ENCODE measurements around the gene FUT3. TPM values are rescaled to one million over a fixed set of nuclear protein-coding genes. Genes with fewer than 3 reads are reported as not detected.

Gene FUT3
- total RNA-seq, 1 experiment from 2014 or later, result not detected

DNA sequence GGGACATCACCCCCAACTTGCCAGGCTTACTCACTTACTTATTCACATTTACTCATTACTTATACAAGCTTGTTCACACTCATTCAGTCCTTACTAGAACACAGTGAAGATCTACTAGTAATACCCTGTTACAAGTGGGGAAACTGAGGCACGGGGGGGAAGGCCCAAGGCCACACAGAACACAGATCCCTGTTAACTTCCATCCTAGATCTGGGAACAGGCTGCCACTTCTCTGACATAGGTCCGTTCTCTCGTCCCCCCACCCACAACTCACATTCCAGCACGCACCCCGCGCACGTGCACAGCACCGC lies 47.9 kb downstream of the FUT3 start:
- no peak for DNase-seq (ENCODE audit: low read depth)

DNA sequence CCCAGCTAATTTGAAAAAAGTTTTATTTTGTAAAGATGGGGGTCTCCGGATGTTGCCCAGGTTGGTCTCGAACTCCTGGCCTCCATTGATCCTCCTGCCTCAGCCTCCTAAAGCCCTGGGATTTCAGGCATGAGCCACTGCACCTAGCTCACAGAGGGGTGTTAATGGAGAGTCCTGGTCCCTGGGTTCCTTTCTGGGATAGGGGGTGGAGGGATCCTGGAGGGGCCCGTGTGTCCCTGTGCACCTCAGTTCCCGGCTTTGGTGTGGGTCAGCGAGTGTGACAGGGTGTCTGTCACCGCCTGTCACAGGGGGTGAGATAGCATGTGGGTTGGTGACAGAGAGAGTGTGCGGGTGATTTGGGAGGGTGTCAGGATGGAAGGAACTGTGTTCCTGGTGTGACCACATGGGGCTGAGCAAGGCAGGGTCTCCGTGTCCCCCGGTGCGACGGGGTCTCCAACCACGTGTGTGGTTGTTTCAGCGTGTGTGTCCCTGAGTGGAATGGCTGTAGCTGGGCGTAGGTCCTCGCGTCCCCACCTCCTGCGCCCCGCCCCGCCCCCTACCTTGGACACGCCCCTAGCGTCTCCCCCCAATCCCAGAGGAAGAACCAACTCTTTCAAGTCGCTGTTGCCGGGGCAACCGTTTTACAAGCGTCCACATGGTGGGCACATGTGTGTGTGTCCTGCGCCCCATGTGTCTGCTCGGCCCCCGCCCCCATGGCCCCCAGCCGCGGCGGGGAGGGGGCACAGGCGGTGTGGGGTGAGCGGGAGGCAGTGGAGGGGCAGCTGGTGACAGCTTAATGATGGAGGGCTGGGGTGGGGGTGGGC lies 49.2 kb downstream of the FUT3 start:
- DNase-seq (ENCODE audit: low read depth), result peak; percentile 50

DNA sequence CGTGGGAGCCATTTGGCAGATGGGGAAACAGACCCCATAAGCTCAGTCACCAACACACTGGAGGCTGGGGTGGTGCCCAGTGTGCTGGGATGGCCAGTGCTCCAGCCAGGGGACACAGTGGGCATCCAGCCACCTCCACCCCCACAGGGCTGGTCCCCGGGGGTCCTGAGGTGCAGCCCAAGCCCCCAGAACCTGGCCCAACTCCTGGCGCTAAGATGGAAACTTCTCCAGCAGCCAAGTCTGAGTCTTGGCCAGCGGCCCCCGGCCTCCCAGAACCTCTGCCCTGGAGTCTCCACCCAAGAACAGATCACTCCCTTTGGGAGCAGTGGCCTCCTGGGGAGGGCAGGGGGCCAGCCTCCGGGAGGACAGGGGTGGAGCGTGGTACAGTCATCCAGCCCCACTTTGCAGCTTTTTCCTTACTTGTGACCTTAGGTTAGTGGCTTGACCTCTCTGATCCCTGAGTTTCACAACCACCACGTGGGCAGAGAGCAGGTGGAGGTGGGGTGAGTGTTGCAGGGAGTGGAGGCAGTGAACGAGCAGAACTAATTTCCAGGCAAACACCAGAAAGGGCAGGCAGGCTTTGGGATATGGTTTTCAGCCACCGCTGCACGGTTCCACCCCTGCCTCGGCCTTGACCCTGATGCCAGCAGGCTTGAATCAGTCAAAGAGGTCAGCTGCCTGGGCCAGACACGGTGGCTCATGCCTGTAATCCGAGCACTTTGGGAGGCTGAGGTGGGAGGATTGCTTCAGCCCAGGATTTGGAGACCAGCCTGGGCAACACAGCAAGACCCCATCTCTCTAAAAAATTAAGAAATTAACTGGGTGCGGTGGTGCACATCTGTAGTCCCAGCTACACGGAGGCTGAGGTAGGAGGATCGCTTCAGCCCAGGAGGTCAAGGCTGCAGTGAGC lies 50.6 kb downstream of the FUT3 start:
- DNase-seq (ENCODE audit: low read depth), result no peak

DNA sequence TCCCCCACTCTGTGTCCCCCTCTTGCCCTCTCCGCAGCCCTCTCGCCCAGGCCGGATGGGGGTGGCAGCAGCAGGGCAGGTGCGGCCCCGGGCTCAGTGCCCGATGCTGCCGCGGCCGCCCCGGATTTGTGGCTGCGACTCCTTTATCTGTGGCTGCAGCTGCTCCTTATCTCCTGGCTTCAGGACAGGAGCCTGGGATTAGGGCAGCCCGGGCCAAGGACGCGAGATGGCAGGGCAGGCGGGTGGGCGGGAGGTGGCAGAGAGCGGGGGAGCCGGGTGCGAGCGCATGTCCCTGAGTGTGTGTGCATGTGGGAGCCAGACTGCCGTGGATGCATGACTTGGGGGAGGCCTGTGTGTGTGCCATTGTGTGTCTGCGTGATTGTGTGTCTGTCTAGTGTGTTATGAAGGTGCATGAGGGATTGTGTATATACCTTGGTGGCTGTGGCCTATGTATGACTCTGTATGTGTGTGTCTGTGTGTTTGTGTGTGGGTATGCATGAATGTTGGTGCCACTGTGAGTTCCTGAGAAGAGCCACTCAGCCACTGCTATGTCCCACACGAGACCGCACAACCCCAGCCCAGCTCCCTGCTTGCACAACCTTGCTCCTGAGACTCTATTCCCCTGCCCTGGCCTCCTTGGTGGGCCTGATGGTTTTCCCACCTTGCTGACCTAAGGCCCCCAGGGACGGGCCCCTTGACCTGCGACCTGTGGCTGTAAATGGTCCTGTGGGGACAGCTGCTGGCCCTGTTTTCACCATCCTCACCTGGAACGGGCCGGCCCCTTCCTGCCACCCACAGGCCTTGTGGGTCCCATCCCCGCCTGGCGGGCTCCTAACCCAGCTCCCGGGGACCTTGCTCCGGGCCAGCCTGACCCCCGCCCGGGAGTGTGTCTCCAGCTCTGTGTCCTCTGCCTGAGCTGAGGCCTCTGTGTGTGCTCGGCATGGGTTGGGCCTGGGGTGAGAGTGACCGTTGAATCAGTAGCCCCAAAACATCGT lies 51.7 kb downstream of the FUT3 start:
- DNase-seq (ENCODE audit: low read depth), result no peak

DNA sequence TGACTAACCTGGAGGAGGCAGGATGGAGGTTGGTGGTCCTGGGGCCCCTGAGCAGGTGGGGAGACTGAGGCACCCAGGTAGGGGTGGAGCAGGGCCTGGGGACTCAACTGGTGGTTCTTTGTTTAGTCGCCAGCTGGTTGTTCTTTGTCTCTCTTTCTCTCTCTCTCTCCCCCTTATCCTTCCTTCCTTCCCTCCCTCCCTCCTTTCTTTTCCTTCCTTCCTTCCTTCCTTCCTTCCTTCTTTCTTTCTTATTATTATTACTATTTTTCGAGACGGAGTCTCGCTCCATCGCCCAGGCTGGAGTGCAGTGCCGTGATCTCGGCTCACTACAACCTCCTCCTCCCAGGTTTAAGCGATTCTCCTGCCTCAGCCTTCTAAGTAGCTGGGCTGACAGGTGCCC lies 53.0 kb downstream of the FUT3 start:
- no peak for DNase-seq (ENCODE audit: low read depth)

DNA sequence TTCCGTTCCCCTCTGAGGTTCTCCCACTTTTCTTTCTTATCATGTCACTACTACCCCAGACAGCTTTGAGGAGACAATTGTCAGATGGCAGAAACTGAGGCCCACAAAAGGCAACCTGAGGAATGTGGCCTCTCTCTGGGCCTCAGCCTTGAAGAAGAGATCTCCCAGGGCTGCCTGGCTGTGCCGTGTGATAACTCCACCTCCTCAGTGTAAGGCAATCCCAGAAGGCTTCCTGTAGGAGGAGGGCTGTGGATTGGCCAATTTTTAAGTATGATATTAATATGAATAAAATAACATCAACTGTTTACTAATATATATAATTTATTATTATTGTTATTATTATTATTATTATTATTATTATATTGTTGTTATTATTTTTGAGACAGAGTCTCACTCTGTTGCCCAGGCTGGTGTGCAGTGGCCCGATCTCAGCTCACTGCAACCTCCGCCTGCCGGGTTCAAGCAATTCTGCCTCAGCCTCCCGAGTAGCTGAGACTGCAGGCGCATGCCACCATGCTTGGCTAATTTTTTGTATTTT lies 55.8 kb downstream of the FUT3 start:
- DNase-seq (ENCODE audit: low read depth), result no peak

DNA sequence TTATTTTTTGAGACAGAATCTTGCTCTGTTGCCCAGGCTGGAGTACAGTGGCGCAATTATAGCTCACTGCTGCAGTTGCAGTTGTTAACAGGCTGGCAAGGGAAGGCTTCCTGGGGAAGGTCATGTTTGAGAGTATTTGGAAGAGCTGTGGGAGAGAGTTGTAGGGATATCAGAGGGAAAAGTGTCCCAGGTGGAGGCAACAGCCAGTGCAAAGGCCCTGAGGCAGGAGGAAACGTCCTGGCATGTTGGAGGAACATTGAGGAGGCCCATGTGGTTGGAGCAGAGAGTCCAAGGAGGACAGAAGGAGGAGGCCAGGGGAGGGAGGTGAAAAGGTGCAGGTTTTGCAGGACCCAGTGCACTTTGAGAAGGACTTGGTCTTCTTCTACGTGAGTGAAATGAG lies 58.1 kb downstream of the FUT3 start:
- DNase-seq (ENCODE audit: low read depth), result no peak

Other genes with a start within 250 kb of the FUT3 start
- 29.7 and 32.4 TPM in 2 replicates for gene SAFB2, start 228.7 kb downstream of the FUT3 start, total RNA-seq (2014; rRNA removed; shearing (Covaris generic))
- gene SAFB, start 228.4 kb downstream of the FUT3 start, total RNA-seq (2014; rRNA removed; shearing (Covaris generic)), result 47.0 and 57.0 TPM in 2 replicates
- 70.3 and 76.2 TPM in 2 replicates for gene MICOS13, start 170.9 kb downstream of the FUT3 start, total RNA-seq (2014; rRNA removed; shearing (Covaris generic))
- gene HSD11B1L, start 170.4 kb downstream of the FUT3 start, total RNA-seq (2014; rRNA removed; shearing (Covaris generic)), result 2.2 and 6.3 TPM in 2 replicates
- gene RPL36, start 161.2 kb downstream of the FUT3 start, total RNA-seq (2014; rRNA removed; shearing (Covaris generic)), result 845 and 864 TPM in 2 replicates
- 65.1 and 81.0 TPM in 2 replicates for gene LONP1, start 131.3 kb downstream of the FUT3 start, total RNA-seq (2014; rRNA removed; shearing (Covaris generic))
- not detected in 2 replicates for gene CATSPERD, start 130.8 kb downstream of the FUT3 start, total RNA-seq (2014; rRNA removed; shearing (Covaris generic))
- 2.7 and 3.7 TPM in 2 replicates for gene PRR22, start 66.7 kb downstream of the FUT3 start, total RNA-seq (2014; rRNA removed; shearing (Covaris generic))
- 84.5 and 95.7 TPM in 2 replicates for gene DUS3L, start 60.3 kb downstream of the FUT3 start, total RNA-seq (2014; rRNA removed; shearing (Covaris generic))
- gene NRTN, start 46.4 kb downstream of the FUT3 start, total RNA-seq (2014; rRNA removed; shearing (Covaris generic)), result 0.11 and 0.24 TPM in 2 replicates
- gene FUT6, start 11.7 kb downstream of the FUT3 start, total RNA-seq (2014; rRNA removed; shearing (Covaris generic)), result not detected in 2 replicates
- not detected in 2 replicates for gene FUT5, start 19.1 kb upstream of the FUT3 start, total RNA-seq (2014; rRNA removed; shearing (Covaris generic))
- gene NDUFA11, start 52.3 kb upstream of the FUT3 start, total RNA-seq (2014; rRNA removed; shearing (Covaris generic)), result 354 and 408 TPM in 2 replicates
- 0.89 and 1.7 TPM in 2 replicates for gene VMAC, start 53.4 kb upstream of the FUT3 start, total RNA-seq (2014; rRNA removed; shearing (Covaris generic))
- 1.6 and 1.8 TPM in 2 replicates for gene CAPS, start 62.8 kb upstream of the FUT3 start, total RNA-seq (2014; rRNA removed; shearing (Covaris generic))
- 64.5 and 83.0 TPM in 2 replicates for gene RANBP3, start 126.7 kb upstream of the FUT3 start, total RNA-seq (2014; rRNA removed; shearing (Covaris generic))